Esophagus squamous epithelium (tissue), 4 donors: ENCODE results near the gene CXCR5.

Source experiments
- POLR2A ChIP-seq, 4 donors: fragments of 450-650 bp; IDR thresholded peaks; one replicate each; pipeline ENCODE4 v1.6.1; 2017; ENCODE audit warnings: antibody characterized with exemption in 4 of 4, mild to moderate bottlenecking in 4 of 4, moderate library complexity in 3 of 4
- TF ChIP-seq, protein P1 (sequence below), 6 experiments: fragments of 450-650 bp in 4 of 6; fragments of 200-600 bp in 2 of 6; sonication (generic) in 2 of 6; IDR thresholded peaks; one replicate each; pipeline ENCODE4 v1.5.1; 2016 to 2019; ENCODE audit warnings: antibody characterized with exemption in 6 of 6, mild to moderate bottlenecking in 4 of 6, moderate library complexity in 4 of 6

DNA sequence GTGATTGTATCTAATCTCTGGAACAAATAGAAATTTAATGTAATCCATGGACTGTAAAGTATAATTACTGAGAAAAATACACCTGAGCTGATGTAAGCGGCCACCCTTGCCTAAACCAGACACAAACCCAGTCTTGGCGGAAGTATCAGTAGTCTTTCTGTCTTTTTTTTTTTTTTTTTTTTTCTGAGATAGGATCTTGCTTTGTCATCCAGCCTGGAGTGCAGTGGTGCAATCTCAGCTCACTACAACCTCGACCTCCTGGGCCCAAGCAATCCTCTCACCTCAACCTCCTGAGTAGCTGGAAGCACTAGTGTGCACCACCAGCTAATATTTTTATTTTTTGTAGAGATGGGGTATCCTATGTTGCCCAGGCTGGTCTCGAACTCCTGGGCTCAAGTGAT, 5.5 kb upstream of the CXCR5 start:
- TF ChIP-seq, protein P1, sequence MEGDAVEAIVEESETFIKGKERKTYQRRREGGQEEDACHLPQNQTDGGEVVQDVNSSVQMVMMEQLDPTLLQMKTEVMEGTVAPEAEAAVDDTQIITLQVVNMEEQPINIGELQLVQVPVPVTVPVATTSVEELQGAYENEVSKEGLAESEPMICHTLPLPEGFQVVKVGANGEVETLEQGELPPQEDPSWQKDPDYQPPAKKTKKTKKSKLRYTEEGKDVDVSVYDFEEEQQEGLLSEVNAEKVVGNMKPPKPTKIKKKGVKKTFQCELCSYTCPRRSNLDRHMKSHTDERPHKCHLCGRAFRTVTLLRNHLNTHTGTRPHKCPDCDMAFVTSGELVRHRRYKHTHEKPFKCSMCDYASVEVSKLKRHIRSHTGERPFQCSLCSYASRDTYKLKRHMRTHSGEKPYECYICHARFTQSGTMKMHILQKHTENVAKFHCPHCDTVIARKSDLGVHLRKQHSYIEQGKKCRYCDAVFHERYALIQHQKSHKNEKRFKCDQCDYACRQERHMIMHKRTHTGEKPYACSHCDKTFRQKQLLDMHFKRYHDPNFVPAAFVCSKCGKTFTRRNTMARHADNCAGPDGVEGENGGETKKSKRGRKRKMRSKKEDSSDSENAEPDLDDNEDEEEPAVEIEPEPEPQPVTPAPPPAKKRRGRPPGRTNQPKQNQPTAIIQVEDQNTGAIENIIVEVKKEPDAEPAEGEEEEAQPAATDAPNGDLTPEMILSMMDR (IDR thresholded peaks at IDR 0.05) = no peak
- no peak for TF ChIP-seq POLR2A (IDR thresholded peaks at IDR 0.05)
